ENCODE results near the gene ELAC1. TPM values are rescaled to one million over a fixed set of nuclear protein-coding genes. Genes with fewer than 3 reads are reported as not detected.

ELAC1 gene
- total RNA-seq, 4 donors from 2014 or later, result 4.4 to 8.0 (median 6.8) TPM

DNA sequence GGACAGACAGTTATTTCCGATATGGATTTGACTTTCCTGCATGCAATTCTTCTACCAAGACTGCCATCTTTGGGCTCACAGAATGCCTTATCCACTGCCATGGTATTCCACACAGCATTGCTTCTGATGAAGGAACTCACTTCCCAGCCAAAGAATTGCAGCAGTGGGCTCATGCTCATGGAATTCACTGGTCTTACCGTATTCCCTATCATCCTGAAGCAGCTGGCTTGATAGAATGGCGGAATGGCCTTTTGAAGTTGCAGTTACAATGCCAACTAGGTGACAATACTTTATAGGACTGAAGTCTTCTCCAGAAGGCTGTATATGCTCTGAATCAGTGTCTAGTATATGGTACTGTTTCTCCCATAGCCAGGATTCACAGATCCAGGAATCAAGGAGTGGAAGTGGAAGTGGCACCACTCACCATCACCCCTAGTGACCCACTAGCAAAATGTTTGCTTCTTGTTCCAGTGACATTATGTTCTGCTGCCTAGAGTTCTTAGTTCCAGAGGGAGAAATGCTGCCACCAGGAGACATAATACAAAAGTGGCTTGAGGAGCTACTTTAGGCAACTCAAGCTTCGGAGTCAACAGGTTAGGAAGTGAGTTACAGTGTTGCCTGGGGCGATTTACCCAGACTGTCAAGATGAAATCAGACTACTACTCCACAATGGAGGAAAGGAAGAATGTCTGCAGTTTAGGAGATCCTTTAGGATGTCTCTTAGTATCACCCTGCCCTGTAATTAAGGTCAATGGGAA is 38.4 kb downstream of the ELAC1 start:
- no peaks in the 10 kb centered on the region for H3K36me3 ChIP-seq
- H3K4me1 ChIP-seq, result no peaks in the 10 kb centered on the region
- 91% methylated on average over 5 of the region's 5 CpGs for WGBS
- DNase-seq (ENCODE audit: low spot score in 2 of 2), result no peak
- TF ChIP-seq EP300 (IDR thresholded peaks at IDR 0.05) (no peak), CTCF (IDR thresholded peaks at IDR 0.05) (no peak), POLR2AphosphoS5 (IDR thresholded peaks at IDR 0.05) (no peak), POLR2A (IDR thresholded peaks at IDR 0.05) (no peak)
- no peak overlapping the region for H3K27ac ChIP-seq
- no peaks in the 10 kb centered on the region for H3K27me3 ChIP-seq
- H3K4me3 ChIP-seq, result no peak overlapping the region
- H3K9me3 ChIP-seq, result no peaks in the 10 kb centered on the region

DNA sequence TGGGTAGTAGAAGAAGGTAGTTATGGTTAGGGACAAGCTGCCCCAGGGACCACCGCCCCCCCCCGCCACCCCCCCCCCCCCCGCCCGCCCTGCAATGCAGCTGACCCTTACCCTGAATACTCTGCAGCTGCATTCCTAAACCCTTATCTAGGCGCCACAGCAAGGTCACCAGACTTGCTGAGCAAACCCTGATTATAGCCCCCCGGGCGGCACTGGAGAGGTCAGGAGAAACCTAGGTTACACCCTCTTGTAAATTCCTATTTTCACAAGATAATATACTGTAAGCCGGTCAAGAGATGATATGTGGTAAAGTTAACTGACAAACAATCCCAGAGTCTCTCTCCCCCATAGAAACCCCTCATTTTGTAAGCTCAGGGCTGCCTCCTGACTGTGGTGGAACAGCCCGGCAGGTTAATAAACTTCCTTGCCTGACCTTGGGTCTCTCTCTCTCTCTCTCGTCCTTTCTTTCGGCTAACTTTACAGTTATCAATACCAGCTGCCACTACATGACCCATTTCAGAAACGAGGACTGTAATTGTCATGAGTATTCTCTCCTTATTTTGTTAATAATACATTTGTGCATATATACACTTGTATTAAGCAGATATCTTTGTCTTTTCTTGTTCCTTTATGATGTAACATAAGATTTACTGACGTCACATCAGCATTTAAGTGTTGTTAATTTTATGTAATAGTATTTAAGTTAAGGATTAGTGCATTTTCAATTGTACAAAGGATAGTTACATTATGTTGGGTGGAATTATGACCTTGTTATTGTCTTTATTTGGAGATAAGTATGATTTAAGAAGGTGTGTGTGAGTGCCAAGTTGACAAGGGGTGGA is 39.3 kb downstream of the ELAC1 start:
- no peaks in the 10 kb centered on the region for H3K4me1 ChIP-seq
- no peak for TF ChIP-seq CTCF (IDR thresholded peaks at IDR 0.05)
- TF ChIP-seq POLR2A (IDR thresholded peaks at IDR 0.05), result no peak
- TF ChIP-seq EP300 (IDR thresholded peaks at IDR 0.05), result no peak
- TF ChIP-seq POLR2AphosphoS5 (IDR thresholded peaks at IDR 0.05), result no peak

DNA sequence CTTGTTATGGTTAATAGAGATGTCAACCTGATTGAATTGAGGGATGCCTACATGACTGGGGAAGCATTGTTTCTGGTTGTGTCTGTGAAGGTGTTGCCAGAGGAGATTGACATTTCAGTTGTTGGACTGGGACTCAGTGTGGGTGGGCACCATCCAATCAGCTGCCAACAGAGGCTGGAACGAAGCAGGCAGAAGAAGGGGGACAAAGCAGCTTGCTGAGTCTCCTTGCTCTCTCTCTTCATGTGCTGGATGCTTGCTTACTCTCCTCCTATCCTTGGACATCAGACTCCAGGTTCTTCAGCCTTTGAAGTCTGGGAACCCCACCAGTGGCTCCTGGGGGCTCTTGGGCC is 39.9 kb downstream of the ELAC1 start:
- Histone ChIP-seq H3K27me3 (no peaks in the 10 kb centered on the region), H3K4me1 (no peaks in the 10 kb centered on the region), H3K27ac (no peak overlapping the region), H3K4me3 (no peak overlapping the region), H3K9me3 (no peaks in the 10 kb centered on the region), H3K36me3 (no peaks in the 10 kb centered on the region)
- TF ChIP-seq POLR2A (IDR thresholded peaks at IDR 0.05) (no peak), POLR2AphosphoS5 (IDR thresholded peaks at IDR 0.05) (no peak), EP300 (IDR thresholded peaks at IDR 0.05) (no peak), CTCF (IDR thresholded peaks at IDR 0.05) (no peak)
- DNase-seq (ENCODE audit: low spot score in 2 of 2), result no peak
- 73% methylated on average over 1 of the region's 1 CpG for WGBS

More for the DNA sequence above, 39.3 kb downstream of the ELAC1 start:
- Histone ChIP-seq H3K9me3 (no peaks in the 10 kb centered on the region), H3K4me3 (no peak overlapping the region), H3K36me3 (no peaks in the 10 kb centered on the region), H3K27me3 (no peaks in the 10 kb centered on the region), H3K27ac (no peak overlapping the region)
- 64% methylated on average over 10 of the region's 13 CpGs for WGBS
- no peak for DNase-seq (ENCODE audit: low spot score in 2 of 2)

DNA sequence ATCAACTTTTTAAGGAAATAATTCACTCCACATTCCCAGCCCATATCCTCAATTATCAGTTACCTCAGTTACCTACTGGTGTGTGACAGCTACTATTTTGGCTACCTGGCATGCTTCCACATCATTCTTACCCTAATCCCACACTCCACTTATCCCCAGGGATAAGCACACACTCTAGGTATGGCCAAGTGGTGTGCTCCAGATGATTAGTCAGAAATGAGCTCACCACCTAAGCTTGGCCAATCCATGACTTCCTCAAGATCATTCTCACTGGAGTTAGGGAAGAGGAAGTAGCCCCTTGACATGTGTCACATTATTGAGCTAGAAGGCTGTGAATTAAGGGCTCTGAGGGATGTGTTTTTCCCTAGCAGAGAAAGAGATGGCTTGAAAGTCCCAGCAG is 41.2 kb downstream of the ELAC1 start:
- TF ChIP-seq EP300 (IDR thresholded peaks at IDR 0.05) (no peak), CTCF (IDR thresholded peaks at IDR 0.05) (no peak)
- Histone ChIP-seq H3K36me3 (no peaks in the 10 kb centered on the region), H3K4me3 (no peak overlapping the region), H3K27ac (no peak overlapping the region), H3K9me3 (no peaks in the 10 kb centered on the region), H3K27me3 (no peaks in the 10 kb centered on the region), H3K4me1 (no peaks in the 10 kb centered on the region)
- DNase-seq (ENCODE audit: low spot score in 2 of 2), result no peak

DNA sequence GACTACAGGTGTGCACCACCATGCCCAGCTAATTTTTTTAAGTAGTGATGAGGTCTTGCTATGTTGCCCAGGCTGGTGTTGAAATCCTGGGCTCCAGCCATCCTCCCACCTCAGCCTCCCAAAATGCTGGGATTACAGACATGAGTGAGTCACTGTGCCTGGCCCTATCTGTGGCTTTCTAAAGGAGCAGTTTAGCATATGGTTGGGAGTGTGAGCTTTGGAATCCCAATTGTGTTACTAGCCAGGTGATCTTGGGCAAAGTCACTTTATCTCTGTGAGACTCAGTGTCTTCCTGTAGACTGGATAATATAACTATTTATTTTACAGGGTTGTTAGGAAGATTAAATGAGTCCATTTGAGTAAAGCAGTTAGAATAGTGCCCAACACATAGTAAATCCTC is 42.4 kb downstream of the ELAC1 start:
- no peaks in the 10 kb centered on the region for H3K27me3 ChIP-seq
- H3K36me3 ChIP-seq, result no peaks in the 10 kb centered on the region
- DNase-seq (ENCODE audit: low spot score in 2 of 2), result no peak

More for the DNA sequence above, 42.4 kb downstream of the ELAC1 start:
- TF ChIP-seq EP300 (IDR thresholded peaks at IDR 0.05) (no peak), CTCF (IDR thresholded peaks at IDR 0.05) (no peak), POLR2A (IDR thresholded peaks at IDR 0.05) (no peak), POLR2AphosphoS5 (IDR thresholded peaks at IDR 0.05) (no peak)
- Histone ChIP-seq H3K4me3 (no peak overlapping the region), H3K9me3 (no peaks in the 10 kb centered on the region), H3K4me1 (no peaks in the 10 kb centered on the region), H3K27ac (no peak overlapping the region)

All from suprapubic skin (tissue), 4 donors.